Activated naive CD8-positive, alpha-beta T cell treated with anti-CD3 and anti-CD28 coated beads, Interleukin-2, amount 50 U/mL, for 24 hours (primary cell): Measurements from ENCODE around the gene MYO19.

ENCODE experiments used
- ATAC-seq: fragments of 150-1000 bp; cut with Tn5 transposase; one replicate; pipeline ENCODE4 v1.10.0; 2021
- DNase-seq: peaks from one replicate; pipeline ENCODE4 v3.0.0; 2021
- H3K27ac Mint-ChIP-seq: one replicate; pipeline ENCODE4 v1.8.0; 2021; ENCODE audit warnings: mild to moderate bottlenecking, mixed read lengths
- H3K27me3 Mint-ChIP-seq: one replicate; pipeline ENCODE4 v1.8.0; 2021; ENCODE audit warnings: mixed read lengths
- H3K36me3 Mint-ChIP-seq: one replicate; pipeline ENCODE4 v1.8.0; 2021; ENCODE audit warnings: low read depth, mixed read lengths
- H3K4me1 Mint-ChIP-seq: one replicate; pipeline ENCODE4 v1.8.0; 2021; ENCODE audit warnings: mixed read lengths
- H3K4me3 Mint-ChIP-seq: one replicate; pipeline ENCODE4 v1.8.0; 2021; ENCODE audit warnings: mild to moderate bottlenecking, moderate library complexity, mixed read lengths
- H3K9me3 Mint-ChIP-seq: one replicate; pipeline ENCODE4 v1.8.0; 2021; ENCODE audit warnings: mixed read lengths

The MYO19 gene, protein sequence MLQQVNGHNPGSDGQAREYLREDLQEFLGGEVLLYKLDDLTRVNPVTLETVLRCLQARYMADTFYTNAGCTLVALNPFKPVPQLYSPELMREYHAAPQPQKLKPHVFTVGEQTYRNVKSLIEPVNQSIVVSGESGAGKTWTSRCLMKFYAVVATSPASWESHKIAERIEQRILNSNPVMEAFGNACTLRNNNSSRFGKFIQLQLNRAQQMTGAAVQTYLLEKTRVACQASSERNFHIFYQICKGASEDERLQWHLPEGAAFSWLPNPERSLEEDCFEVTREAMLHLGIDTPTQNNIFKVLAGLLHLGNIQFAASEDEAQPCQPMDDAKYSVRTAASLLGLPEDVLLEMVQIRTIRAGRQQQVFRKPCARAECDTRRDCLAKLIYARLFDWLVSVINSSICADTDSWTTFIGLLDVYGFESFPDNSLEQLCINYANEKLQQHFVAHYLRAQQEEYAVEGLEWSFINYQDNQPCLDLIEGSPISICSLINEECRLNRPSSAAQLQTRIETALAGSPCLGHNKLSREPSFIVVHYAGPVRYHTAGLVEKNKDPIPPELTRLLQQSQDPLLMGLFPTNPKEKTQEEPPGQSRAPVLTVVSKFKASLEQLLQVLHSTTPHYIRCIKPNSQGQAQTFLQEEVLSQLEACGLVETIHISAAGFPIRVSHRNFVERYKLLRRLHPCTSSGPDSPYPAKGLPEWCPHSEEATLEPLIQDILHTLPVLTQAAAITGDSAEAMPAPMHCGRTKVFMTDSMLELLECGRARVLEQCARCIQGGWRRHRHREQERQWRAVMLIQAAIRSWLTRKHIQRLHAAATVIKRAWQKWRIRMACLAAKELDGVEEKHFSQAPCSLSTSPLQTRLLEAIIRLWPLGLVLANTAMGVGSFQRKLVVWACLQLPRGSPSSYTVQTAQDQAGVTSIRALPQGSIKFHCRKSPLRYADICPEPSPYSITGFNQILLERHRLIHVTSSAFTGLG

DNA sequence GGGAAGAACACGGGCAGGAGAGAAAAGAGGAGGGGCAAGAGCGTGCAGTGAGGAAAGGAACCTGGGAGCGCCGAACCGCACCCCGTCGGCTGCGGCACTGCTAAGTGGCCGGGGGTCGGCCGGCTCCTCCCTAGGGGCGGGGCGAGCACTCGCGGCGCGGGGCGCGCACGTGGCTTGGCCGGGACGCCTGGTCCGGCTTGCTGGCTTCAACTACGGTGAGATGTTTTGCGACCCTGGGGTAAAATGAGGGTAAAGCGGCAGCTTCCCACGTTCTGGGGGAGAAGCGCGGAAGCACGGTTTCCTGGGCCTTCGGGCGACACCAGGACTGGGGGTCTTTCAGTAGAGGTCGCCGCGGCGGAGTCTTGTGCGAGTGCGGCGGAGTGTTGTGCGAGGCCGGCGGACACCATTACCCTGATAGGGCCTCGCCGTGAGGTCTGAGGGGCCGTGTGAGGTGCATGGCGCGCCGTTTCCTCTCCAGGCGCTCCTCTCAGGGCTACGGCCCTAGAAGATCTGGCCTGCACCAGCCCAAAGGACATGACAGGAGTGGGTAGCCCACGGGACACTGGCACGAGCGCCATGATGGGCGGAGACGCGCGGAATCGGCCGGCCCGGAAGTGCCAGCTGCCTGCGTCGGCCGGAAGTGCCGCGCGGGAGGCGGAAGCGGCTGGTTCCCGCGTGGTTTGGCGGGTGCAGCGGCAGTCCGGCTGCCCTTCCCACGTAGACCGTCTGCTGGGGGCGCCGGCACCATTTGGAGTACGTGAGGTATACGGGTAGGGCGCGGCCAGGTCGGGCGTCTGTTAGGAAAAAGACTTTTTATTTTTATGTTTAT lies at the start of gene MYO19, which contains the start of gene PIGW:
MYO19 (minus strand) TSS at position 29 of the 829 bp plus-strand sequence. CDS start 2,330 bp downstream, outside the sequence.
PIGW (plus strand) TSS at position 148 of the 829 bp plus-strand sequence. CDS start 2,115 bp downstream, outside the sequence.
- Mint-ChIP-seq H3K4me1 (peaks cover 47% of the 10 kb centered on the region), H3K27me3 (no peaks in the 10 kb centered on the region), H3K27ac (peak within 1 kb of the TSS; percentile 96), H3K36me3 (peaks cover 53% of the 10 kb centered on the region), H3K4me3 (peak within 1 kb of the TSS; percentile 91), H3K9me3 (no peaks in the 10 kb centered on the region)
- ATAC-seq (peak; percentile 89), DNase-seq (peak; percentile 90)

DNA sequence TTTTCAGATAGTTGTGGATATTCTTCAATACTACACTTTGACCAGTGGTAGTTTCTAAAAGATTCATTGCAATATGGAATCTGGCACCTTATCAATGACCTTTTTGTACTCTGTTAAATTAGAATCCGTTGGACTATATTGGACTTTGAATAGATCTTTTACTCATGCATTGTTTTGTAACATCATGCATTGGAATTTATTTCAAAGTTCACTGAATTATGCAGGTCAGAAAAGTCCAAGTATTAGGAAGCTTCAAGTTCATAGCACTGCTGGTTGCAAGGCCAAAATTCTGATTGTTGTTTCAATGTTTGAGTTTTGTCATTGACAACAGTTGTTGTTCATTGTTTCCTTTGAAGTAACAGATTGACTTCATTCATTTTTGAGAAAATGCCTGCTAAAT lies 49.1 kb upstream of the MYO19 start:
- H3K4me3 Mint-ChIP-seq = no peak overlapping the region
- ATAC-seq (no peak), DNase-seq (no peak)
- H3K36me3 Mint-ChIP-seq = peaks cover 48% of the 10 kb centered on the region
- no peak overlapping the region for H3K27ac Mint-ChIP-seq
- H3K27me3 Mint-ChIP-seq = no peaks in the 10 kb centered on the region
- no peaks in the 10 kb centered on the region for H3K9me3 Mint-ChIP-seq
- no peaks in the 10 kb centered on the region for H3K4me1 Mint-ChIP-seq

DNA sequence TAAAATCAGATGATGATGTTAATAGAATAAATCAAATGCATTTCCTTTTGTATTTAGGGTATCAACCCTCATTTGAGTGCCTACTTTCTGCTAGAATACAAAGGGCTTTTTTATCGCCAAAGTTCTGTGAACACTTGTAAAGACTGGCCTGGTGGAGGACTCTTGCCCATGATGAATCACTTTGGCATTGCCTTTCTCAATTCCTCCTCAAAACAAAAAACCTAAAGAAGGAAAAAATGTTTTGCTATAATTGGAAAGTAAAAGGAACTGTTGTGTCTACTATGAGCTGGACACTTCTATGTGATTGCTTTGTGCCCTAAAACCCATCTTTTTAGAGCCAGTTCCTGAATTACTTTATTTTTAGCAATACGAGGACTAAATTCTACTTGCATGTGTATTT lies 44.0 kb upstream of the MYO19 start:
- H3K9me3 Mint-ChIP-seq = no peaks in the 10 kb centered on the region
- ATAC-seq (no peak), DNase-seq (no peak)
- no peak overlapping the region for H3K27ac Mint-ChIP-seq
- H3K4me3 Mint-ChIP-seq = no peak overlapping the region
- no peaks in the 10 kb centered on the region for H3K27me3 Mint-ChIP-seq
- peaks cover 37% of the 10 kb centered on the region for H3K36me3 Mint-ChIP-seq
- H3K4me1 Mint-ChIP-seq = no peaks in the 10 kb centered on the region

DNA sequence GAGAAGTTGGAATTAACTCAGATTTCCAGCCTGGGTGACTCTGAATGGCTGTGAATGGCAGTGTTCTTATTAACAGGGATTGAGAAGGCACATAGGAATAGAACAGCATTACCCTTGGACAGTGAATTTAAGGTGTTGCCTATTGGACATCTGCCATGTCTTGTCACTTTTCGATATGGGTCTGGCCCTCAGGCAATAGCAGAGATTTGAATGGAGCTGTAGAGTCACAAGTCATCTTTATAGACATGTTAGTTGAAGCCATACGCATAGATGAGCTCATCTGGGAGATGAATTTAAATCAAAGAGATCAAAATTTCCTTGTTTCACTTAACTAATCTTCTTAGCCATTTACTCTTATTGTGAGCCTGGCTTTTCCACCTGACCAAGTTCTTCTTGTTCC lies 42.1 kb upstream of the MYO19 start:
- Mint-ChIP-seq H3K4me1 (no peaks in the 10 kb centered on the region), H3K4me3 (no peak overlapping the region), H3K9me3 (no peaks in the 10 kb centered on the region), H3K27me3 (no peaks in the 10 kb centered on the region), H3K27ac (no peak overlapping the region), H3K36me3 (peaks cover 48% of the 10 kb centered on the region)
- ATAC-seq (no peak), DNase-seq (no peak)

DNA sequence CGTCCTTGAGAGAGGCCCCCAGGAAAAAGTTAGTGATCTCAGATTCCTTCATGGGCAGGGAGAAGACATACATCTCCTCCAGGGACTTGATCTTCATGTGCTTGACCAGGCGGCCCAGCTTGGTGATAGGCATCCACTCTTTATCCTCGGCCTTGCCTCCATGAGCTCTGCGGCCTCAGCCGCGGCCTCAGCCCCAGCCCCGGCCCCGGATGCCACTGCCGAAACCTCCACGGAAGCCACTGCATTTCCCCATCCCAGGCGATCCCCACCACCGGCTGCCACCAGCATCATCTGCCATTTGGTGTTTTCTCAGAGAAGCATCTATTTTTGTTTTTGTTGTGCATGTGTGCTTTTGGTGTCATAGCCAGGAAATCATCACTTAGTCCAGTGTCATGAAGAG lies 40.4 kb upstream of the MYO19 start:
- Mint-ChIP-seq H3K36me3 (peaks cover 47% of the 10 kb centered on the region), H3K9me3 (no peaks in the 10 kb centered on the region), H3K27ac (no peak overlapping the region), H3K4me1 (no peaks in the 10 kb centered on the region), H3K4me3 (no peak overlapping the region), H3K27me3 (no peaks in the 10 kb centered on the region)
- no peak for DNase-seq
- ATAC-seq = no peak

DNA sequence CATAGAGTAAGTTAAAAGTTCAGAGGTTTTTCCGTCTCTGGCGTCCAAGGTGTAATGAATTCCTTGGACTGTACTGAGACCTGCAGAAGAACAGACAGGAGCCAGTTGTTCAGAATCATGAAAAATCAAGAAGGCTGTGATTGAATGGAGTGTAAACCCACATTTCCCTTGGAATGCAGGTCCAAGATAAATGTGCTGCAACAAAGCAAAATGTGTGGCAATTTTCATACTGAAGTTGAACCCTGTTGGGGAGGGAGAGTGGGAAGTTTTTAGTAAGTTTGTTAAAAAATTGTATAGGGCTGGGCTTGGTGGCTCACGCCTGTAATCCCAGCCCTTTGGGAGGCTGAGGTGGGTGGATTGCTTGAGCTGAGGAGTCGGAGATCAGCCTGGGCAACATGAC lies 31.4 kb upstream of the MYO19 start:
- Mint-ChIP-seq H3K36me3 (peaks cover 62% of the 10 kb centered on the region), H3K4me3 (no peak overlapping the region), H3K27me3 (no peaks in the 10 kb centered on the region), H3K4me1 (peaks cover 10% of the 10 kb centered on the region), H3K27ac (peak overlapping the region; percentile 50), H3K9me3 (no peaks in the 10 kb centered on the region)
- DNase-seq = no peak
- ATAC-seq = no peak

DNA sequence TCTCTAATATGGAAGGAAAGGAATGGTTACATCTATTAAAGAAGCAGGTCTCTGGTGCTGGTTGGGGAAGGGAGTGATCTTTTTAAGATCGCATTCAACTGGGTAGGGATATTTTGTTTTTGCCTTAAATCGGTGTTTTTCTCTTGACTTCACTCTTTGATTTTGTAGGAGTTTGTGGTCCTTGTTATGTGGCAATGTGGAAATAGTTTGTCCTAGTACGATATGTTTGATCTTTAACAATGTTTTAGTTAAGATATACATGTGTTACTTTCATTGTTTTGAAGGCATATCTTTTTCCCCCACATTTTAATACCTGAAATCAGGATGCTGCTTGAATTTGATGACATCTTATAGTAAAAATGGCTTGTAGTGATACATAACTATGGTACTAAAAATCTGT lies 18.8 kb upstream of the MYO19 start:
- H3K27me3 Mint-ChIP-seq = no peaks in the 10 kb centered on the region
- peak overlapping the region; percentile 33 for H3K27ac Mint-ChIP-seq
- no peaks in the 10 kb centered on the region for H3K9me3 Mint-ChIP-seq
- H3K4me3 Mint-ChIP-seq = no peak overlapping the region
- DNase-seq = no peak
- peaks cover 49% of the 10 kb centered on the region for H3K36me3 Mint-ChIP-seq
- no peak for ATAC-seq
- H3K4me1 Mint-ChIP-seq = peaks cover 59% of the 10 kb centered on the region

DNA sequence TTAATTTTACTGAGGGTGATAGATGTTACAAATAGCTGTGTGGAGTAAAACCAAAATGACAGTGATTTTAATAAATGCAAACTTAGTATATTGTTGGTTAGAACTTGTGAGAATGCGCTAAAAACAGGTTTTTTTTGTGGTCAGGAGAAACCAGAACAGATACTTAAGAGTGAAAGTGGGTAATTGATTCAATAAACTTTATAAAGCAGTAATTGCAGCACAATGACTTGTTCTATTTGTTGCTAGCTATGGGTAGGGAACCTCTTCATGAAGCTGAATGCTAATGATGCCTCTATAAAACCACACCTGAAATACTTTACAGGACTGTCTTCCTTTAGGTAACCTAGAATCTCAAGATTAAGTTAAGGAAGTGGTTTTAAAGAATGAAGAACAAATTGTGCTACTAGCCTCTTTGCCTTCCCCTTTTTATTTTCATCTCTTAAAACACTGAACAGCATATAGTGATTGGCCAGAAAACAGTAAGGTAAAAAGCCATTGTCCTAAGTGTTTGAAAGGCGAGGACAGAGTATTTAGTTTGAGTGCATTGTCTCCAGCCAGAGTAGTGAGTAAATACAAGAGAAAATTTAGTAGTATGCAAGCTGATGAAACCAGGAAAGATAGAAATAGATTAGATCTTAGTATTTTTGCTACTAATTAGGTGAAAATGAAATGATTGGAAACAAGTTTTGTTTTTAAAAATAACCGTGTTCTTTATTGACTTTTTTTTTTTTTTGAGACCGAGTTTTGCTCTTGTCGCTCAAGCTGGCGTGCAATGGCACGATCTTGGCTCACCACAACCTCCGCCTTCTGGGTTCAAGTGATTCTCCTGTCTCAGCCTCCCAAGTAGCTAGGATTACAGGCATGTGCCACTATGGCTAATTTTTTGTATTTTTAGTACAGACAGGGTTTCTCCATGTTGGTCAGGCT lies 16.1 kb upstream of the MYO19 start:
- H3K36me3 Mint-ChIP-seq = peaks cover 52% of the 10 kb centered on the region
- ATAC-seq = peak; percentile 29
- no peak for DNase-seq
- peak overlapping the region; percentile 79 for H3K27ac Mint-ChIP-seq
- H3K9me3 Mint-ChIP-seq = no peaks in the 10 kb centered on the region
- peaks cover 76% of the 10 kb centered on the region for H3K4me1 Mint-ChIP-seq
- H3K27me3 Mint-ChIP-seq = no peaks in the 10 kb centered on the region
- H3K4me3 Mint-ChIP-seq = peak overlapping the region; percentile 50

DNA sequence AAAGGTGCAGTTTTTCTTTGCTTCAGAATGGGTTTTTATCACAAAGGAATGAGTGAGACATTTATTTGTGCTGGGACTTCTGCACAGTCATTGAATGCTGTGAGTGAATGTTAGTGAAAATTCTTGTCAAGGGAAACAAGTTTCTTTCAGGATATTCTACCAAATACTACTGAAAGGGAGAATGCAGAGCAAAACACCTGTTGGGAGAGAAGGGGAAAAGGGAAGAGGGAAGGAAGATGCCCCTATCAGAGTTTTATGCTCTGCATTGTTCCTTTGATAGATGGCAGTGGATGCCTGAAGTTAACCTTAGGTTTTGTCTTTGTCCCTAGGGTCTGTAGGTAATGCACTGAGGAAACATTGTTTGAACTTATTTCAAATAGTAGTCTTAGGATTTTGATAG lies 13.1 kb upstream of the MYO19 start:
- H3K9me3 Mint-ChIP-seq = no peaks in the 10 kb centered on the region
- H3K4me1 Mint-ChIP-seq = peaks cover 69% of the 10 kb centered on the region
- H3K27ac Mint-ChIP-seq = peak overlapping the region; percentile 94
- peak overlapping the region; percentile 97 for H3K4me3 Mint-ChIP-seq
- peaks cover 45% of the 10 kb centered on the region for H3K36me3 Mint-ChIP-seq
- DNase-seq (no peak), ATAC-seq (no peak)
- H3K27me3 Mint-ChIP-seq = no peaks in the 10 kb centered on the region

DNA sequence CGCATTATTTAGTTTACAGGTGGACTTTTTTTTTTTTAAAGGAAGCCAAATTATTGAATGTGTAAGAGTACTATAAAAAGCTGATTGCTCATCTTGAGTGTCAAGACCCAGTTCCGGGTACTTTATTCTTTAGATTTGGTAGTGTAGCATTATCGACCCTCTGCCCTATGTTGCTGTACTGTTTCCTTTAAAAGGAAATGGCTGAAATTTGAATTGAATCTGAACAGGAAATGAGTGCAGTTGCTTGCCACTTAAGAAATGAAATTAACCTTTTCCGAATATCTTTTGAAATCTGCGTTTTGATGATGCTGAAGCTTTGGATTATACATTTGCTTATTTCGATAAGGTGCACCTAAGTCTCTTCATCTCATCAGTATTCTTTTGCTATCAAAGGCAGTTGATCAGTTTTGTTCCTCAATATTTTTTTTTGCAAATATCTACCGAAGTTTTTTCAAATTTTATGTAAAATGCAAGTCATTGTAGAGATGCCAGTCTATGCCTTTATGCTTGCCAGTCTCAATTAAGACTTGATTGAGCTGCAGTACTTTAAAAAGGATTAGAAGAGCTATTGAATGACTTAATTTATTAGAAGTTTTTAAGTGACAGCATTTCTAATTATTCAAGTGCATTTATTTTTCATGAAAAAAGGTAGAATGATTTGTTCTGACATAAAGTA lies 11.9 kb upstream of the MYO19 start:
- peaks cover 41% of the 10 kb centered on the region for H3K36me3 Mint-ChIP-seq

DNA sequence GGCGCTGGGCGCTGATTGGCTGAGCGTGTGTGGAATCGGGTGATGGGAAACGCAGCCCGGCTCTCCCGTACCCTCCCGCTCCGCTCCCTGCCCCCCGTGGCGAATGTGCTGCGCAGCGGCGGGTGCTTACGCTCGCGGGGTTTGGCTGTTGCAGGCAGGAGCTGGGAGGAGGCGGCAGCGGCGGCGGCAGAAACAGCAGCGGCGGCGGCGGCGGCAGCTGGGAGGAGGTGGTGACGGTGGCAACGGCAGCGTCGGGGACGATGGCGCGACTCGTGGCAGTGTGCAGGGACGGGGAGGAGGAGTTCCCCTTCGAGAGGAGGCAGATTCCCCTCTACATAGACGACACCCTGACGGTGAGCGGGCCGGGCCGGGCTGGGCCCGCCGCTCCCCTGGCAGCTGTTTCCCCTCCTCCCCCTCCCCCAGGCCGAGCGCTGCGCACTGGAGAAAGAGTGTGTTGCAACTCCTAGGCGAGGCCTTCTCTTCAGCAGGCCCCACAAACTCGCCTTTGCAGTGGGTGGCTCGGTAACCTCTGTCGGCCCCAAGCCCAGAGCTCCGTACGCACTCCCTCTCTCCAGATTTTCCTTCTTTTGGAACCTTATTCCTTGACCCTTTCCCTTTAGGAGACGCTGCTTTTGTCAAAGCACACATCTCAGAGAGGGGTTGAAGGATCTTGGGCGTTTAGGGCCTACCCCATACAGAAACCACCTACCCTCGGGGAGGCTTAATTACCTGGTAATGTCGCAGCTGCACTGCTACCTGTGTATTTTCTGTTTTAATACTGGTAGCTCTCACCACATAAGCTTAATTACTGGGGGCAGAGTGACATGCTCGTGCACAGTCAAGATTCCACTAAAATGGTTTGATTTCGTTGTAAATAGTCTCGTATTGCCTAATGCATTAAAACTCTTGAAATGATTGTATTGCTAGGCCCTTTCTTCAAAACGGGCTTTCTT lies 11.1 kb upstream of the MYO19 start:
- Mint-ChIP-seq H3K9me3 (no peaks in the 10 kb centered on the region), H3K27me3 (no peaks in the 10 kb centered on the region), H3K36me3 (peaks cover 39% of the 10 kb centered on the region), H3K27ac (peak overlapping the region; percentile 94), H3K4me3 (peak overlapping the region; percentile 97), H3K4me1 (peaks cover 53% of the 10 kb centered on the region)
- ATAC-seq = peak; percentile 83
- DNase-seq = peak; percentile 97

More for the DNA sequence above, 11.9 kb upstream of the MYO19 start:
- Mint-ChIP-seq H3K27me3 (no peaks in the 10 kb centered on the region), H3K4me1 (peaks cover 58% of the 10 kb centered on the region), H3K27ac (peak overlapping the region; percentile 94), H3K4me3 (peak overlapping the region; percentile 97), H3K9me3 (no peaks in the 10 kb centered on the region)
- no peak for ATAC-seq
- no peak for DNase-seq

DNA sequence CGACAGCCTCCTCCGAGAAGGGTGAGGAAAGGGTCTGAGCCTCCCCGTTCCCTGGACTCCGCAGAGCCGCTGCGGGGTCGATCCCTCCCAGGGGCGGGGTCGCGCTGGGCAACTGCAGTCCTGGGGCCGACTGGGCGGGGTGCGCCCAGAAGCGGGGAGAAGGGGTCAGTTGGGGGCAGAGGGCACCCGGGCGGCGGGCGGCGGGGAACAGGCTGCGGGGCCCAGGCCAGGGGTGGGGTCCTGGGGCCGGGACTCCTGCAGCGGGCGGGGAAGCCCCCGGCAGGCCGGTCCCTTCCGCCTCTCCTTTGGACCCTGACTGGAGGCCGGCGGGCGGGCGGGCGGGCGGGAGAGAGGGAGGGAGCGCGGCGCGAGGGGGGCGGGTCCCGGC lies 10.4 kb upstream of the MYO19 start:
- DNase-seq (no peak), ATAC-seq (no peak)
- Mint-ChIP-seq H3K4me3 (peak overlapping the region; percentile 97), H3K27me3 (no peaks in the 10 kb centered on the region), H3K9me3 (no peaks in the 10 kb centered on the region), H3K27ac (peak overlapping the region; percentile 98), H3K4me1 (peaks cover 46% of the 10 kb centered on the region), H3K36me3 (peaks cover 36% of the 10 kb centered on the region)
